ENCODE data around the gene TSPAN1. TPM values are rescaled to one million over a fixed set of nuclear protein-coding genes. Genes with fewer than 3 reads are reported as not detected.

Gene TSPAN1
- total RNA-seq, 1 donor from 2014 or later: 6.9 TPM

DNA sequence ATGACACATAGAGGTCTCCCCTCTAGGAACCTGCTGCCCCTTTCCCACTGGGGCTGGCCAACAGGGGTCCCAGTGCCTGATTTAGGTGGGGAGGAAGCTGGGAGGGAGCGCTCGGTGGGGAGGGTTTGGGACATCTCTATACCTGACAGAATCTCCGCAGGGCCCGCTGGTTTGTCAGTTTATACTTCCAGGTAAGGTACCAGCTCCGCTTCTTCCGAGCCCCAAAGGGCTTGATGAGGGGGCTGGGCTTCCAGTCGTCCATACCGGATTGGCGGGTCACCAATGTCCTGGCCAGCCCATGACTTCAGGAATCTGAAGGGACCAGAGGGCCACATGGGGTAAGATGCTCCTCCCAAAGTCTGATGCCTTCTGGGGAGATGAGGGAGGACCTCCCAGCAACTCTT, 22.7 kb downstream of the TSPAN1 start:
- no peaks in the 10 kb centered on the region for H3K9me3 ChIP-seq
- peaks cover 6% of the 10 kb centered on the region for H3K4me1 ChIP-seq
- TF ChIP-seq, protein P1, sequence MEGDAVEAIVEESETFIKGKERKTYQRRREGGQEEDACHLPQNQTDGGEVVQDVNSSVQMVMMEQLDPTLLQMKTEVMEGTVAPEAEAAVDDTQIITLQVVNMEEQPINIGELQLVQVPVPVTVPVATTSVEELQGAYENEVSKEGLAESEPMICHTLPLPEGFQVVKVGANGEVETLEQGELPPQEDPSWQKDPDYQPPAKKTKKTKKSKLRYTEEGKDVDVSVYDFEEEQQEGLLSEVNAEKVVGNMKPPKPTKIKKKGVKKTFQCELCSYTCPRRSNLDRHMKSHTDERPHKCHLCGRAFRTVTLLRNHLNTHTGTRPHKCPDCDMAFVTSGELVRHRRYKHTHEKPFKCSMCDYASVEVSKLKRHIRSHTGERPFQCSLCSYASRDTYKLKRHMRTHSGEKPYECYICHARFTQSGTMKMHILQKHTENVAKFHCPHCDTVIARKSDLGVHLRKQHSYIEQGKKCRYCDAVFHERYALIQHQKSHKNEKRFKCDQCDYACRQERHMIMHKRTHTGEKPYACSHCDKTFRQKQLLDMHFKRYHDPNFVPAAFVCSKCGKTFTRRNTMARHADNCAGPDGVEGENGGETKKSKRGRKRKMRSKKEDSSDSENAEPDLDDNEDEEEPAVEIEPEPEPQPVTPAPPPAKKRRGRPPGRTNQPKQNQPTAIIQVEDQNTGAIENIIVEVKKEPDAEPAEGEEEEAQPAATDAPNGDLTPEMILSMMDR (IDR thresholded peaks at IDR 0.05): no peak
- no peak for ATAC-seq
- no peaks in the 10 kb centered on the region for H3K27me3 ChIP-seq
- intact Hi-C loops (cut with DNase I): no loop called here
- peak overlapping the region; percentile 78 for H3K27ac ChIP-seq
- H3K4me3 ChIP-seq: peak overlapping the region; percentile 84
- no peak for DNase-seq
- H3K36me3 ChIP-seq: peaks cover 27% of the 10 kb centered on the region

DNA sequence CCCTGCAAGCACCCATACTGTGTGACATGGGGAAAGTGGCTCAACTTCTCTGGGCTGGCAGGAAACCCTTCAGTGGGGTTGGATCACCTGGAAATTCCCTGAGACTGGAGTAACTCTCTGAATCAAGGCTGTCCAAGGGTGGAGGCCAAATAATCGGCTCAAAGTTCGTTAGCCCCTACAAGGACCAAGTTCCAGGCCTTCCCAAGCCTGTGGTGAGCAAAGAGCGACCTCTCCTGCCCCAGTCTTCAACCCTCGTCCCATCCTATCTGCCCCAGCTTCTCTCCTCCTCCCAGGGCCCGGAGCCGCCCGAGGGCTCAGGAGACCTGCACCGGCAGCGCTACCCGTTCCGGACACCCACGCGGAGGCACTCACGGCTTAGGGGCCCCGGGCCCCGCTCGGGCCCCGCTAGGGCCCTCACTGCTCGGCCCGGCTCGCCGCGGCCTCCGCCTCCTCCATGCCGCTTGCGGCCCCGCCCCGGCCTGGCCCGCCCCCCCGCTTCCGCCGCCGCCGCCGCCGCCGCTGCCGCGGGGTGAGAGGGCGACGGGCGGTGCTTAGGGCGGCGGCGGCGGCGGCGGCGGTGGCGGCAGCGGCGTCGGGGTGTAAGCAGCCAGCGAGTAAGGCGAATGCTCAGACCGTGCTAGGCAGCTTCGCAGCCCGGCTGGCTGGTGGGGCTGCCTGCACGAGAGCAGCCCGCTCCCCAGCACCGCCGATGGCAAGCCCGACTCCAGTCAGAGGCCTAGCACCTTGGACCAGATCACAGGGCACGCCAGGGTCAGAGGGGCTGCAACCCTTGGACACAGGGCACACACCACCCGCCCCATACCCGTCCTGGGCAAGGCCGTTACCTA, 23.3 kb downstream of the TSPAN1 start, which contains the start of gene POMGNT1:
Gene POMGNT1 (minus strand): TSS at position 471 of the 848 bp plus-strand sequence. CDS start 613 bp downstream, outside the sequence.
- DNase-seq (peak; percentile 88), ATAC-seq (peak; percentile 93)
- intact Hi-C loops (cut with DNase I): no loop called here
- Histone ChIP-seq H3K27me3 (no peaks in the 10 kb centered on the region), H3K4me3 (peak within 1 kb of the TSS; percentile 84), H3K4me1 (peaks cover 6% of the 10 kb centered on the region), H3K36me3 (peaks cover 21% of the 10 kb centered on the region), H3K9me3 (no peaks in the 10 kb centered on the region), H3K27ac (peak within 1 kb of the TSS; percentile 85)
- TF ChIP-seq, protein P1 (IDR thresholded peaks at IDR 0.05): no peak

DNA sequence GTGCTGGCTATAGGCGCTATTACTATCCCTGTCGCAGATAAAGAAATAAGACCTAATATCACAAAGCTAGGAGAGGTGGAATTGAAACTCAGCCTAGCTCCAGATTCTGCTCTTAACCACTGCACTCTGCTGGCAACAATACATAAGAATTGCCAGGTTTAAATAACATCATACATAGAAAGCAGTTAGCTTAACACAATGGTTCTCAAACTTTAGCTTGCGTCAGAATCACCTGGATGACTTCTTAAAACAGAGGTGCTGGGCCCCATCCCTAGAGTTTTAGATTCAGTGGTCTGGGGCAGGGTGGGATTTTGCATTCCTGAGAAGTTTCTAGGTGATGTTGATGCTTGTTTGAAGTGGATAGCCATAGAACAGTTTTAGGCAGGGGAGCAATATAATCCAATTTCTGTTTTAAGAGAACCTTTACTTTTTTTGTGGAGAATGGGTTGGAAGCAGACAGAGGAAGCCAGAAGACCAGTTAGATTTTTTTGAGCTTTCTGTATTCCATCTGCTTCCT, 24.4 kb downstream of the TSPAN1 start:
- DNase-seq (no peak), ATAC-seq (no peak)
- Histone ChIP-seq H3K4me1 (peaks cover 8% of the 10 kb centered on the region), H3K27ac (no peak overlapping the region), H3K9me3 (no peaks in the 10 kb centered on the region), H3K4me3 (peak overlapping the region; percentile 84), H3K27me3 (no peaks in the 10 kb centered on the region), H3K36me3 (peaks cover 13% of the 10 kb centered on the region)
- TF ChIP-seq, protein P1 (IDR thresholded peaks at IDR 0.05): no peak
- intact Hi-C loops (cut with DNase I): no loop called here

DNA sequence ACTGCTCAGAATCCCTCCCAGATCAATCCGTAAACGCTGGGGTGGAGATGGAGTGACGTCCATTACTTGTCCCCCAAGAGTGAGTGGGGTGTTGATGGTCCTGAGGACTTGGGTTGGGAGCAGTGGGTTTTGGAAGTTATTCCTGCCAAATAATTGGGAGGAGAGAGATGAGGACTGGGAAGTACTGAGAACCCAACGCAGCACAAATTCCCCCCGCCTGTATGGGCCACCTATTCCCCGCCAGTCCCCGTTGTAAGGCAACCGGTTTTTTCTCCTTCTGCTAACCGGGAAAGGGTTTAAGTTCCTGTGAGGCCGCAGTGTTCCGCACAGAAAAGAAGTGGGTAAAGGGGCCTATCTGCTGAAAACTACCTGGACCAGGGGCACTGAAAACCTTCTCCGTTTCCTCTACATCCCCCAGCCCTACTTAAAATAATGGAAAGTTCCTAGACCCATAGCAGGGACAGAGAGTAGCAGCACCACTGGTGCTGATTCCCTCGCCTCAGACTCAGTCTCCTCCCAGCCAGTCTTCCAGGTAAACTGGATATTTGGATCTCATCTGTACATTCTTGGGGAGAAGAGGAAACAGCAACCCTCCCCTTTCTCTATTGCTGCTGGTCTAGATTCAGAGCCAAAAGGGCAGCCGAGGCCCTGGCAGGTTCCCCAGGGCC, 29.0 kb downstream of the TSPAN1 start:
- no peaks in the 10 kb centered on the region for H3K9me3 ChIP-seq
- peak overlapping the region; percentile 66 for H3K27ac ChIP-seq
- TF ChIP-seq, protein P1 (IDR thresholded peaks at IDR 0.05): no peak
- intact Hi-C loops (cut with DNase I): no loop called here
- H3K36me3 ChIP-seq: no peaks in the 10 kb centered on the region
- no peak for ATAC-seq
- peaks cover 6% of the 10 kb centered on the region for H3K4me1 ChIP-seq
- peak overlapping the region; percentile 74 for H3K4me3 ChIP-seq
- DNase-seq: no peak
- no peaks in the 10 kb centered on the region for H3K27me3 ChIP-seq

DNA sequence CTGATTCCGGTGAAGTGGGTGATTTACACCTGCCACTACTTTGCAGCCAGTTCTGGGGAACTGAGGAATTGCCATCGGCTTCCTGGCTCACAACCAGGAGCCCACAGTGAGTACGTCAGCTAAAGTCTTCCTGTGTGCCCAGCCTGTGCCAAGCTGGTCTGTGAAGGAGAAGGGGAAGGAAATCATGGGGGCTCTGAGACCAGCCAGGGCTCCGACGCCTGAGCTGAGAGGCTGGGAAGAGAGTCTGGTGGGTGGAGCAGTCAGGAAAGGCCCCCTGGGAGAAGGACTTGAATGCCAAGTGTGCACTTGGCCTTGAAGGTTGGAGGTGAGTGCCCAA, 29.5 kb downstream of the TSPAN1 start:
- ATAC-seq: peak; percentile 64
- H3K9me3 ChIP-seq: no peaks in the 10 kb centered on the region
- peak overlapping the region; percentile 66 for H3K27ac ChIP-seq
- DNase-seq: no peak
- H3K27me3 ChIP-seq: no peaks in the 10 kb centered on the region
- peaks cover 6% of the 10 kb centered on the region for H3K4me1 ChIP-seq
- TF ChIP-seq, protein P1 (IDR thresholded peaks at IDR 0.05): no peak
- no peaks in the 10 kb centered on the region for H3K36me3 ChIP-seq
- H3K4me3 ChIP-seq: peak overlapping the region; percentile 74
- intact Hi-C loops (cut with DNase I): no loop called here

All from upper lobe of right lung (tissue), 1 donor.